NB4 (cell line): ENCODE data around the gene PIK3IP1.

Experiments
- CTCF ChIP-seq: IDR thresholded peaks from one replicate; pipeline ENCODE4 v1.5.1; 2012; ENCODE audit warnings: low read depth, low read length
- POLR2A ChIP-seq: IDR thresholded peaks from 2 replicates; pipeline ENCODE4 v1.6.1; 2011; ENCODE audit warnings: mild to moderate bottlenecking; ENCODE audit not compliant: insufficient read length; ENCODE audit errors: extremely low read depth

- TF ChIP-seq CTCF (no peak), POLR2A (no peak)
These were observed 36.3 kb upstream of the PIK3IP1 start for GRCh38 chr22:31328544-31328960.
